ENCODE results near the gene S100A9.

GRCh38 chr1:153384958-153385580 lies 27.4 kb downstream of the S100A9 start:
- TF ChIP-seq POLR2AphosphoS5 (IDR thresholded peaks at IDR 0.05; ENCODE audit: low read depth) (no peak), CTCF (conservative IDR thresholded peaks at IDR 0.05; ENCODE audit: low read depth in 2 of 2) (no peak), REST (IDR thresholded peaks at IDR 0.05; ENCODE audit: unreplicated experiment) (no peak)
